Adrenal gland (tissue), 12 donors: ENCODE measurements around the gene ZMYM5. TPM values are rescaled to one million over a fixed set of nuclear protein-coding genes. Genes with fewer than 3 reads are reported as not detected.
A peak's percentile ranks its signal among the peaks of the same experiment; 100 is the strongest.
"Not testable (repeated sequence)": the region's sequence is repeated elsewhere in the genome, so short reads cannot be mapped to it uniquely, and the experiment has no call there.

Experiments used
- DNase-seq, 7 donors: peaks; one replicate each; pipeline ENCODE4 v3.0.0-alpha.2; 2019 to 2020
- H3K27ac ChIP-seq, 5 donors: fragments of 200-600 bp; sonication (generic) in 4 of 5; 1 replicate in 3 of 5; 2 replicates in 2 of 5; pipeline versions ENCODE4 v1.5.1 to v1.8.0; 2016 to 2020; ENCODE audit warnings: mild to moderate bottlenecking in 1 of 5
- H3K27me3 ChIP-seq: fragments of 200-600 bp; 2 replicates; pipeline ENCODE4 v1.8.0; 2021
- H3K36me3 ChIP-seq, 2 donors: fragments of 200-600 bp; replicated peaks in 1 of 2; 1 replicate in 1 of 2; 2 replicates in 1 of 2; pipeline versions ENCODE4 v1.5.1 to v1.8.0; 2018 to 2022
- H3K4me1 ChIP-seq, 2 donors: fragments of 200-600 bp; replicated peaks in 1 of 2; 1 replicate in 1 of 2; 2 replicates in 1 of 2; pipeline versions ENCODE4 v1.5.1 to v1.8.0; 2018 to 2021
- H3K4me3 ChIP-seq, 4 donors: fragments of 200-600 bp; sonication (generic) in 3 of 4; one replicate each; pipeline ENCODE4 v1.5.1; 2016 to 2018
- H3K9me3 ChIP-seq, 3 donors: fragments of 200-600 bp; sonication (generic) in 1 of 3; replicated peaks in 1 of 3; 1 replicate in 2 of 3; 2 replicates in 1 of 3; pipeline versions ENCODE4 v1.5.1 to v1.8.0; 2016 to 2021
- POLR2A ChIP-seq, 2 donors: fragments of 450-650 bp; IDR thresholded peaks; one replicate each; pipeline ENCODE4 v1.6.1; 2017; ENCODE audit warnings: antibody characterized with exemption in 2 of 2, mild to moderate bottlenecking in 2 of 2, moderate library complexity in 1 of 2
- WGBS, 4 donors: extraction: QIAGEN DNeasy Blood & Tissue Kit in 2 of 4; methylation state at CpG; one replicate each; pipeline versions ENCODE4 v1.1.5 to v1.1.7; 2013 to 2017; 5-methylcytosine and 5-hydroxymethylcytosine counted together
- intact Hi-C, 2 donors: fragments of 100-400 bp; cut with DNase I; formaldehyde crosslinking; loops; one replicate each; pipeline versions ENCODE4 v1.14.1 to v1.15.0; 2022 to 2023
- polyA plus RNA-seq, 3 donors: library from polyadenylated mRNA; stranded (reverse); fragments of 200-250 nt in 2 of 3; fragments of 350-450 nt in 1 of 3; fragmentation: Illumina TruSeq in 1 of 3; extraction: RNeasy Lipid Tissue Mini Kit (QIAGEN cat#74804) in 1 of 3; gene quantifications; one replicate each; pipeline ENCODE4 v1.2.3, GENCODE V29; 2013 to 2014
- total RNA-seq, 9 donors: library from RNA; depleted of rRNA in 4 of 9; stranded (reverse); fragments of >200 nt in 4 of 9; fragments of 120-200 nt in 1 of 9; fragmentation: NEBNext Ultra II Directional in 1 of 9; extraction: Animal tissue kit (Norgen Biotek cat#: 25700) in 1 of 9; gene quantifications; one replicate each; pipeline versions ENCODE4 v1.1.0 to v1.2.4, GENCODE V29; 2013 to 2023
- TF ChIP-seq, protein P1 (sequence below), 6 experiments: fragments of 450-650 bp in 4 of 6; fragments of 200-600 bp in 2 of 6; sonication (generic) in 1 of 6; IDR thresholded peaks; 1 replicate in 5 of 6; 2 replicates in 1 of 6; pipeline versions ENCODE4 v1.5.1 to v1.8.0; 2016 to 2021; ENCODE audit warnings: antibody characterized with exemption in 6 of 6, mild to moderate bottlenecking in 2 of 6, moderate library complexity in 1 of 6
- donor health status: healthy with polysubstance abuse.
- donor health status: Bipolar disorder and iron deficiency.
- donor health status: DM: yes; HTN: yes; CAD: no.
- donor health status: DM: no; HTN: no; CAD: no.
- donor health status: DM: no; HTN: no; CAD: no.
- donor health status: DM: yes; HTN: yes; CAD: no.

ZMYM5 gene
- total and polyA plus RNA-seq, 12 donors = 6.9 to 24.7 (median 13.4) TPM

DNA sequence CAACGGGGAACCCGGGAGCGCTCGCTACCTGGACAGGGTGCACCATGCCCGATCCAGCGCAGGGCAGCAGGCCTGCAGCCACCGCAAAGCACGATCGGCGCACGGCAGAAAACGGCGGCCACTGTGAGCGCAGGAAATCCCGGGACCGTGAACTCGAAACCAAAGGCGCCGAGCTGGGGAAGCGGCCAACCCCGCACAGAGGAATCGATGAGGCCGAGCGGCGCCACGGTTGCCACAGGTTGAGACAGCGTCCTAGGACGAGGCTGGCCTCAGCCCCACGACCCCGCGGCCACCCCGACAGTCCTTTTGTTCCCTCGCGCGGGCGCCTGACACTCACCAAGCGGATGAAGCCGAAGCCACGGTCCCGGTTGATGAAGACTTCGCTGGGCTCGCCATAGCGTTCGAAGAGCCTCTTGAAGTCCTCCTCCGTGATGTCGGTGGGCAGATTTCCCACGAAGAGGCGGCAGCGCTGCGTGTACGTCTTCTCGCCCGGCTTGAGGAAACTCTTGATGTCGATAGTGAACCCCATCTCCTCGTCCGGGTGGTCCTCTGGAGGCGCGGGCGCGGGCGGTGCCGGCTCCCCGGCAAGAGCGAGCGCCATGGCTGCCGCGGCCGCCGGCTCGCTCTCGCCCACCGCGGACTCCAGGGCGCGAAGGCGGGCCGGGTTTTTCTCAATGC, 81.3 kb downstream of the ZMYM5 start:
- H3K27ac ChIP-seq = peak overlapping the region; percentile 91 to 95 (median 94)
- TF ChIP-seq, protein P1, sequence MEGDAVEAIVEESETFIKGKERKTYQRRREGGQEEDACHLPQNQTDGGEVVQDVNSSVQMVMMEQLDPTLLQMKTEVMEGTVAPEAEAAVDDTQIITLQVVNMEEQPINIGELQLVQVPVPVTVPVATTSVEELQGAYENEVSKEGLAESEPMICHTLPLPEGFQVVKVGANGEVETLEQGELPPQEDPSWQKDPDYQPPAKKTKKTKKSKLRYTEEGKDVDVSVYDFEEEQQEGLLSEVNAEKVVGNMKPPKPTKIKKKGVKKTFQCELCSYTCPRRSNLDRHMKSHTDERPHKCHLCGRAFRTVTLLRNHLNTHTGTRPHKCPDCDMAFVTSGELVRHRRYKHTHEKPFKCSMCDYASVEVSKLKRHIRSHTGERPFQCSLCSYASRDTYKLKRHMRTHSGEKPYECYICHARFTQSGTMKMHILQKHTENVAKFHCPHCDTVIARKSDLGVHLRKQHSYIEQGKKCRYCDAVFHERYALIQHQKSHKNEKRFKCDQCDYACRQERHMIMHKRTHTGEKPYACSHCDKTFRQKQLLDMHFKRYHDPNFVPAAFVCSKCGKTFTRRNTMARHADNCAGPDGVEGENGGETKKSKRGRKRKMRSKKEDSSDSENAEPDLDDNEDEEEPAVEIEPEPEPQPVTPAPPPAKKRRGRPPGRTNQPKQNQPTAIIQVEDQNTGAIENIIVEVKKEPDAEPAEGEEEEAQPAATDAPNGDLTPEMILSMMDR (IDR thresholded peaks at IDR 0.05) = no peak
- peak in 1 of 2 donors; percentile 34 for TF ChIP-seq POLR2A (IDR thresholded peaks at IDR 0.05)
- no peaks in the 10 kb centered on the region for H3K27me3 ChIP-seq
- H3K4me1 ChIP-seq = peaks cover 7 to 12% of the 10 kb centered on the region in 2 donors
- no peaks in the 10 kb centered on the region for H3K9me3 ChIP-seq
- intact Hi-C loops = loop anchor here (5.0 to 10.0 kb wide), 2 partner anchors 80 to 147 kb away; partner anchors contain the start of genes MPHOSPH8 (in 1 of the 2) and ZMYM5 (in 1 of the 2)
- H3K36me3 ChIP-seq = no peaks in the 10 kb centered on the region
- peak; percentile 66 to 79 (median 70) for DNase-seq
- H3K4me3 ChIP-seq = peak overlapping the region; percentile 69 to 89 (median 82)
- 0 to 1% (median 0%) methylated on average over 9 to 77 of the region's 77 CpGs for WGBS, 4 donors

DNA sequence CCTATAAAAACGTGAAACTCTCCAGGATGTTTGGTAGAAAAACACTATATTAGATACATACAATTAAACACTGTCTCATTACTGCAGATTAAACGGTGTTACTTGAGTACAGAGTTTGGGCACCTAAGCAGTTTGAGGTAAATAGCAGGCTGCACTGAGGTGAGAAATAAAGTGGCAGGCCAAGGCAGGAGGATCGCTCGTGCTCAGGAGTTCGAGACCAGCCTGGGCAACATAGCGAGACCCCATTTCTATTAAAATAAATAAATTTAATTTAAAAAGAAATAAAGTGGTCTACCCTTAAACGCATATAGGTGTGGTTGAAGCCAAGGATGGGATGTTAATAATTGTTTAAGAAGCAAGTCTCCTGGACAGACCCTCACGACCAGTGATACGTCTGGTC, 81.9 kb downstream of the ZMYM5 start:
- H3K4me1 ChIP-seq = peaks cover 7 to 12% of the 10 kb centered on the region in 2 donors
- WGBS, 4 donors = 7 to 11% (median 9%) methylated on average over 9 of the region's 9 CpGs
- no peaks in the 10 kb centered on the region for H3K36me3 ChIP-seq
- peak overlapping the region; percentile 69 to 89 (median 82) for H3K4me3 ChIP-seq
- intact Hi-C loops = loop anchor here (5.0 to 10.0 kb wide), 2 partner anchors 81 to 147 kb away; partner anchors contain the start of genes MPHOSPH8 (in 1 of the 2) and ZMYM5 (in 1 of the 2)
- peak overlapping the region in 3 of 5 donors; percentile 93 to 95 (median 94) for H3K27ac ChIP-seq
- TF ChIP-seq, protein P1 (IDR thresholded peaks at IDR 0.05) = no peak
- no peak for TF ChIP-seq POLR2A (IDR thresholded peaks at IDR 0.05)
- no peaks in the 10 kb centered on the region for H3K9me3 ChIP-seq
- no peak for DNase-seq
- no peaks in the 10 kb centered on the region for H3K27me3 ChIP-seq

DNA sequence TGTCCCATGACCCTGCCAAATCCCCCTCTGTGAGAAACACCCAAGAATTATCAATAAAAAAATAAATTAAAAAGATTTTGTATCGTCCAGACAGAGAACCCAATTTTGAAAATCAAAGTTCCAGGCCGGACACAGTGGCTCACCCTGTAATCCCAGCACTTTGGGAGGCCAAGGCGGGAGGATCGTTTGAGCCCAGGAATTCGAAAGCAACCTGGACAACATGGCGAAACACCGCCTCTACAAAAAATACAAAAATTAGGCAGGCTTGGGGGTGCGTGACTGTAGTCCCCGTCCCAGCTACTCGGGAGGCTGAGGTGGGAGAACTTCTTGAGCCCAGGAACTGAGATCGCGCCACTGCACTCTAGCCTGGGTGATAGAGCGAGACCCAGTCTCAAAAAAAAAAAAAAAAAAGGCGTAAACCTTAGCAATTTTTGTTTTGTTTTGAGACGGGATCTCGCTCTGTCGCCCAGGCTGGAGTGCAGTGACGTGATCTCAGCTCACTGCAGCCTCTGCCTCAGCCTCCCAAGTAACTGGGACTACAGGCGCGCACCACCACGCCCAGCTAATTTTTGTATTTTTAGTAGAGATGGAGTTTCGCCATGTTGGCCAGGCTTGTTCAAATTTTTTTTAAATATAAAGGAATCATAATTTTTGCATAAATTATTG, 82.6 kb downstream of the ZMYM5 start:
- DNase-seq, H3K9me3 ChIP-seq, H3K27ac ChIP-seq, H3K27me3 ChIP-seq, H3K36me3 ChIP-seq: not testable (repeated sequence)
- peaks cover 7 to 12% of the 10 kb centered on the region in 2 donors for H3K4me1 ChIP-seq
- peak overlapping the region in 1 of 4 donors; percentile 89 for H3K4me3 ChIP-seq
- WGBS, 4 donors = 89 to 92% (median 91%) methylated on average over 22 of the region's 22 CpGs
- intact Hi-C loops = loop anchor here (5.0 to 10.0 kb wide), 2 partner anchors 81 to 146 kb away; partner anchors contain the start of genes MPHOSPH8 (in 1 of the 2) and ZMYM5 (in 1 of the 2)

Other genes starting within 250 kb of the ZMYM5 start
- 10 to 100 TPM; 14.7 to 50.8 (median 30.1) TPM for gene MPHOSPH8, start 230.0 kb downstream of the ZMYM5 start, total RNA-seq
- 10 to 100 TPM; 34.4 to 63.4 (median 49.0) TPM for gene MPHOSPH8, start 230.0 kb downstream of the ZMYM5 start, polyA plus RNA-seq
- 10 to 100 TPM; 36.9 to 79.5 (median 44.6) TPM for gene PSPC1, start 80.7 kb downstream of the ZMYM5 start, total RNA-seq
- gene PSPC1, start 80.7 kb downstream of the ZMYM5 start, polyA plus RNA-seq = 10 to 100 TPM; 48.4 to 57.1 (median 53.7) TPM
- 100 to 1,000 TPM in 1 of 9 donors, 10 to 100 TPM in 8; 40.7 to 125 (median 75.7) TPM for gene ZMYM2, start 95.1 kb upstream of the ZMYM5 start, total RNA-seq
- gene ZMYM2, start 95.1 kb upstream of the ZMYM5 start, polyA plus RNA-seq = 10 to 100 TPM; 28.0 to 58.5 (median 30.2) TPM